ENCODE results near the gene PEX14. TPM values are rescaled to one million over a fixed set of nuclear protein-coding genes. Genes with fewer than 3 reads are reported as not detected.

Gene PEX14
- total RNA-seq, 1 donor from 2014 or later: 17.7 TPM

DNA sequence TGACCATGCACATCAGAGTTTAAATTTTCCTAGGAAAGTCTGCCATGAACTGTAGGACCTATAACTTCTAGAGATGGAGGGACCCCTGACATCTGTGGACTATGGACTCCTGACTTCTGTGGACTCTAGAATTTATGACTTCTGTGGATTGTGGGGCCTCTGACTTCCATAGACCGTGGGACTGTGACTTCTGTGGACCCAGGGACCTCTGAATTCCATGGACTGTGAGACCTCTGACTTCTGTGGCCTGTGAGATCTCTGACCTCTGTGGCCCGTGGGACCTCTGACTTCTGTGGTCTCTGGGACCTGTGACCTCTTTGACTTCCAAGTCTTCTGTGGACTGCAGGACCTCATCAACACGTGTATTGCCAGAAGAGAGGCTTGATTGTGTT lies 36.7 kb downstream of the PEX14 start:
- DNase-seq (ENCODE audit: low spot score): no peak
- intact Hi-C loops (cut with DNase I): loop anchor here (10.0 kb wide), 1 partner anchor 433 kb away; no protein-coding TSS in a partner anchor

GRCh38 chr1:10513199-10513598 lies 38.4 kb downstream of the PEX14 start:
- intact Hi-C loops (cut with DNase I): loop anchor here (10.0 kb wide), 1 partner anchor 432 kb away; no protein-coding TSS in a partner anchor
- no peak for DNase-seq (ENCODE audit: low spot score)

- intact Hi-C loops (cut with DNase I): loop anchor here (5.0 to 10.0 kb wide), 2 partner anchors 133 to 430 kb away; no protein-coding TSS in a partner anchor
- DNase-seq (ENCODE audit: low spot score): no peak
Measured at GRCh38 chr1:10514490-10515235, 39.9 kb downstream of the PEX14 start.

GRCh38 chr1:10515301-10515975 lies 40.7 kb downstream of the PEX14 start:
- no peak for DNase-seq (ENCODE audit: low spot score)
- intact Hi-C loops (cut with DNase I): loop anchor here (5.0 to 10.0 kb wide), 2 partner anchors 132 to 429 kb away; no protein-coding TSS in a partner anchor

DNA sequence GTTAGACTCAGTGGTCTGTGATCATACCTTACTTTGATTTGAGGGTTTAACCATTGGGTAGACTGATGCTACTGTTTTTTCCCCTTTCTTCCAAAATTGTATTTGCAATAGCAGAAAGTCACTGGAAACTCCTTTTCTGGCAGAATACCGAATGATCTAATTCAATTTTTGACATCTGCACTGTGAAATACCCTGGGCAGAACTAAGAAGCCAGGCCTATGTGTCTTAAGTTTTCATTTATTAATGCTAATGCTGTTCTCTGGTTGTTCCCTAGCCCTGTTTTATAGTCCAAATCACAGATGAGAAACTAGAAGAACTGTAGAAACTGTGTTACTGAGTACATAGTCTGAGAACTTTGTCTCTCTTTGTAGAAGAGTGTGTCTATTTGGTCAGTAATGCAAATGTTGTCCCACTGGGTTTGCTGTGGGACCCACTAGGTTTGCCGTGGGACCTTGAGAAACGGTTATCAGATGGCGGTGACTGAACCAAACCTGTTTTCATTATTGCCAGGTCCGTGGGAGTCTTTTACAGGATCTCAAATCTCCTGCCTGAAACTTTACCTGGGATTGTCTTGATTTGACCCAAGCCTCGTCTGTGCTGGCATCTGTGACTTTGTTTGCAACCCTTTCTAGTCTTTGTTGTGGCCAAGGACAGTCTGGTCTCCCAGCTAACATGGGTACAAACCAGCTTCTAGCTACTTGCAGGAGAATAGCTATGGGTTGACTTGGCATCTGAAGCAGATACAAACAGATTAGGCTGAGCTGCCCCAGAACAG lies 41.4 kb downstream of the PEX14 start:
- DNase-seq (ENCODE audit: low spot score): no peak
- intact Hi-C loops (cut with DNase I): loop anchor here (5.0 to 10.0 kb wide), 2 partner anchors 131 to 429 kb away; no protein-coding TSS in a partner anchor

DNA sequence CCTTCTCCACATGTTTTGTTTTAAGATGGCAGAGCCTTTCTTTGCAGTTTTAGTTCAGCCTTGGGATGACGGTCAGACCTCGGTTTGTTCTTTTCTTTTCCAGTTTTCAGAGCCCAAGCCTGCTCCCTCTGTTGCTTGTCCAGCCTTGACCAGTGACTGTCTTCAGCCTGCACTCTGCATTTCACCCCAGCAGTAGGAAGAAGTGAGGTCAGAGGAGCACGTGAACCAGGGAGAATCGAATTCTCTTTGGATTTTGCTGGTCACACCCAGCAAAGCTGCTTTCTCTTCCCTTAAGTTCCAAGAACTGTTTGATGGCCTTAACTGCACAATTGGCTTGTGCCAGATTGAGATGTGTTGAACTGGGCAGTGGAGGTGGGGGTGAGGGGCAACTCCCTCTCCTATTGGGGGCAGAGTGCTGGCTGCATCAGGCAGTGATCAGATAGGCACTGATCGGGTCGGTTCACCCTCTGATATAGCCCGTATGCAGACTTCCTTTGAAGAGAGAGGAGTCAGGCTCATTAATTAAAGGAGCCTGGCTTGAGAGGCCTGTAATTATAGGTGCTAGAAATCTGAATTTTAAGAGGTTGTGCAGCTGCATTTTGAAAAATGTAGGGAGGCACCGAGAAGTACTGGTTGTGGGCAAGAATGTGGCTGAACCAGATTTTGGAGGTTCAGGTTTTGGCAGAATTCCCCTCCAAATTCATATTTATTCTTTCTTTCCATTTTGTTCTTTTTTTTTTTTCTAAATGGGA lies 42.4 kb downstream of the PEX14 start:
- intact Hi-C loops (cut with DNase I): loop anchor here (5.0 to 10.0 kb wide), 2 partner anchors 130 to 428 kb away; no protein-coding TSS in a partner anchor
- no peak for DNase-seq (ENCODE audit: low spot score)

- intact Hi-C loops (cut with DNase I): loop anchor here (5.0 to 10.0 kb wide), 2 partner anchors 130 to 427 kb away; no protein-coding TSS in a partner anchor
Measured at GRCh38 chr1:10517677-10517982, 42.9 kb downstream of the PEX14 start.

GRCh38 chr1:10519016-10519417 lies 44.3 kb downstream of the PEX14 start:
- no peak for DNase-seq (ENCODE audit: low spot score)

More at GRCh38 chr1:10517677-10517982, 42.9 kb downstream of the PEX14 start:
- no peak for DNase-seq (ENCODE audit: low spot score)

GRCh38 chr1:10520497-10520896 lies 45.7 kb downstream of the PEX14 start:
- intact Hi-C loops (cut with DNase I): no loop called here
- DNase-seq (ENCODE audit: low spot score): no peak

More at GRCh38 chr1:10519016-10519417, 44.3 kb downstream of the PEX14 start:
- intact Hi-C loops (cut with DNase I): loop anchor here (5.0 to 10.0 kb wide), 2 partner anchors 128 to 426 kb away; no protein-coding TSS in a partner anchor

GRCh38 chr1:10520952-10521351 lies 46.2 kb downstream of the PEX14 start:
- DNase-seq (ENCODE audit: low spot score): no peak
- intact Hi-C loops (cut with DNase I): no loop called here

DNA sequence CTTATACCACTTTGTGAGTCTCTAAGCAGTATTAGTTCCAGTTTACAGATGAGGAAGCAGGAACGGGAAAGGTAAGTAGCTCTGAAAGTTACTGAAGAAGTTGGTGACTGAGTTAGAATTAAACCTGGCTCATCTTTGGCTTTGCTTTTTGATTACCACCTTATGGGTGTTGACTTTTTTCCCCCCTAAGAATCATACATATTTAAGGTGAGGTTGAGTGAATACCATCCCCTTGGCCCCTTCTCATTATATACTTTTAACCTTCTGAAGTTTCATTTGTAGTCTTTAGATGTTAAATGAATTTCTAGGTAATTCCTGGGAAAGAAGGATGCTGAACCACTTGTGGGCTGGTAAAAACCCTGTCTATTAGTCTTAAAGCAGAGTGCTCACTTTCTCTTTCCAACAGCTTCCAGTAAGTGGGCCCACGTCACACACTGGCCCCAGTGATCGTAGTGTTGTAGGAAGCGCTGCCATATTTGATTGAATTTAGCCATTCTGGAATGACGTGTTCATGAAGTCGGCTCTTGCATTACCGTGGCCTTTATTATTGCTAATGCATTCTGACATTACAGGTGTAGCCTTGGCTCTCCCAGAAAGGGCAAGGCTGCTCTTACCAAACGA lies 46.9 kb downstream of the PEX14 start:
- DNase-seq (ENCODE audit: low spot score): no peak
- intact Hi-C loops (cut with DNase I): no loop called here

GRCh38 chr1:10522322-10522860 lies 47.6 kb downstream of the PEX14 start:
- intact Hi-C loops (cut with DNase I): no loop called here

GRCh38 chr1:10525208-10525607 lies 50.5 kb downstream of the PEX14 start:
- intact Hi-C loops (cut with DNase I): loop anchor here (5.0 kb wide), 1 partner anchor 262 kb away; no protein-coding TSS in a partner anchor
- DNase-seq (ENCODE audit: low spot score): no peak

More at GRCh38 chr1:10522322-10522860, 47.6 kb downstream of the PEX14 start:
- DNase-seq (ENCODE audit: low spot score): no peak

- DNase-seq (ENCODE audit: low spot score): no peak
- intact Hi-C loops (cut with DNase I): loop anchor here (5.0 kb wide), 1 partner anchor 259 kb away; no protein-coding TSS in a partner anchor
Measured at GRCh38 chr1:10528066-10529014, 53.6 kb downstream of the PEX14 start.

DNA sequence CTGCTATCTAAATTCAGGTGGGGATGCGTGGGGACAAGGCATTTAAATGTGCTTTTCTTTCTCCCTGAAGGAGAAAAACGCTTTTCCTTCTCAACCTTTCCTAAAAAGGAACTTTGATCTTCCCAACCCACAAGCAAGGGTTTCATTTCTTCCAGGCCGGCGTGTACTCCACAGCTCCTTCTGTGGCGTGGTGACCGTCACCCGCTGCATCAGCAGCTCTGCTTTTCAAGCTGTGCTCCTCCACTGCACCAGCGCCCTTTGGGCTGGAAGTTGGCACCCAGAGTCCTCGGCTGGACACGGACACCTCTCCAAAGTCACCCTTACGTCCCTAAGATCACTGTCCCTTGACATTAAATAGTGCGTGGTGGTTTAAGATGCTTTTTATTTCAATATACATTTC lies 54.3 kb downstream of the PEX14 start:
- DNase-seq (ENCODE audit: low spot score): no peak
- intact Hi-C loops (cut with DNase I): loop anchor here (5.0 kb wide), 1 partner anchor 258 kb away; no protein-coding TSS in a partner anchor

- intact Hi-C loops (cut with DNase I): loop anchor here (5.0 kb wide), 2 partner anchors 163 to 258 kb away; no protein-coding TSS in a partner anchor
Measured at GRCh38 chr1:10529765-10530164, 55.0 kb downstream of the PEX14 start.

GRCh38 chr1:10530281-10530740 lies 55.6 kb downstream of the PEX14 start:
- intact Hi-C loops (cut with DNase I): loop anchor here (5.0 kb wide), 1 partner anchor 162 kb away; no protein-coding TSS in a partner anchor
- DNase-seq (ENCODE audit: low spot score): no peak

More at GRCh38 chr1:10529765-10530164, 55.0 kb downstream of the PEX14 start:
- DNase-seq (ENCODE audit: low spot score): no peak

Data from cardiac septum (tissue), 1 donor.